ENCODE measurements around the gene BOC. TPM values are rescaled to one million over a fixed set of nuclear protein-coding genes. Genes with fewer than 3 reads are reported as not detected.

The BOC gene
- total and polyA plus RNA-seq, 2 of the 8 experiments (the other 6 are each of a cell fraction or from before 2014, with no cell fraction given): 6.9 to 9.3 TPM

- TF ChIP-seq MAX (IDR thresholded peaks at IDR 0.05) (peak; percentile 61), SUZ12 (IDR thresholded peaks at IDR 0.05; ENCODE audit: low read length) (peak; percentile 27)
These were observed at the start of gene BOC (continued) for GRCh38 chr3:113211330-113212149.
